Thyroid gland (tissue), 4 donors: ENCODE data around the gene CMTM8. TPM values are rescaled to one million over a fixed set of nuclear protein-coding genes. Genes with fewer than 3 reads are reported as not detected.
A peak's percentile ranks its signal among the peaks of the same experiment; 100 is the strongest.

Source experiments
- DNase-seq, 2 donors: peaks; one replicate each; pipeline ENCODE4 v3.0.0-alpha.2; 2019
- H3K27ac ChIP-seq, 3 donors: fragments of 200-600 bp; sonication (generic); 1 replicate in 2 of 3; 2 replicates in 1 of 3; pipeline ENCODE4 v1.5.1; 2016 to 2019; ENCODE audit warnings: mild to moderate bottlenecking in 1 of 3, moderate library complexity in 1 of 3
- H3K27me3 ChIP-seq: fragments of 200-600 bp; sonication (generic); one replicate; pipeline ENCODE4 v1.5.1; 2019
- H3K36me3 ChIP-seq, 2 donors: fragments of 200-600 bp; sonication (generic); one replicate each; pipeline ENCODE4 v1.5.1; 2016 to 2019
- H3K4me1 ChIP-seq, 2 donors: fragments of 200-600 bp; sonication (generic); one replicate each; pipeline ENCODE4 v1.5.1; 2017 to 2019
- H3K4me3 ChIP-seq, 3 donors: fragments of 200-600 bp; sonication (generic); replicated peaks in 1 of 3; 1 replicate in 2 of 3; 2 replicates in 1 of 3; pipeline ENCODE4 v1.5.1; 2016; ENCODE audit warnings: mild to moderate bottlenecking in 1 of 3
- H3K9me3 ChIP-seq: fragments of 200-600 bp; sonication (generic); one replicate; pipeline ENCODE4 v1.5.1; 2017
- CTCF ChIP-seq, 6 experiments: fragments of 200-600 bp in 3 of 6; fragments of 450-650 bp in 3 of 6; sonication (generic) in 3 of 6; IDR thresholded peaks; one replicate each; pipeline ENCODE4 v1.5.1; 2016 to 2019; ENCODE audit warnings: antibody characterized with exemption in 6 of 6, mild to moderate bottlenecking in 2 of 6, inconsistent platforms in 1 of 6, moderate library complexity in 1 of 6
- POLR2A ChIP-seq, 2 donors: fragments of 450-650 bp; IDR thresholded peaks; one replicate each; pipeline ENCODE4 v1.6.1; 2017; ENCODE audit warnings: antibody characterized with exemption in 2 of 2, mild to moderate bottlenecking in 2 of 2, moderate library complexity in 1 of 2
- WGBS, 2 donors: methylation state at CpG; one replicate each; pipeline ENCODE4 v1.1.5; 2017; 5-methylcytosine and 5-hydroxymethylcytosine counted together
- intact Hi-C: fragments of 100-400 bp; cut with DNase I; formaldehyde crosslinking; loops from one replicate; pipeline ENCODE4 v1.15.1; 2023
- total RNA-seq, 4 donors: library from RNA; depleted of rRNA; stranded (reverse); fragments of >200 nt; gene quantifications; one replicate each; pipeline ENCODE4 v1.2.3, GENCODE V29; 2016

The CMTM8 gene
- total RNA-seq, 4 donors from 2014 or later, result 6.6 to 17.3 (median 11.0) TPM

GRCh38 chr3:32321095-32321790, 82.8 kb downstream of the CMTM8 start:
- no peaks in the 10 kb centered on the region for H3K9me3 ChIP-seq
- 17 to 29% methylated on average over 16 of the region's 16 CpGs for WGBS, 2 donors
- H3K27me3 ChIP-seq, result no peaks in the 10 kb centered on the region
- TF ChIP-seq CTCF (IDR thresholded peaks at IDR 0.05) (no peak), POLR2A (IDR thresholded peaks at IDR 0.05) (peak in 1 of 2 donors; percentile 22)
- no peak overlapping the region for H3K4me3 ChIP-seq
- H3K36me3 ChIP-seq, result no peaks in the 10 kb centered on the region
- intact Hi-C loops, result no loop called here
- peak overlapping the region; percentile 73 to 96 (median 78) for H3K27ac ChIP-seq
- DNase-seq, result peak; percentile 88 to 92
- H3K4me1 ChIP-seq, result peaks cover 50 to 59% of the 10 kb centered on the region in 2 donors

- Histone ChIP-seq H3K27me3 (no peaks in the 10 kb centered on the region), H3K4me3 (no peak overlapping the region), H3K9me3 (no peaks in the 10 kb centered on the region), H3K36me3 (no peaks in the 10 kb centered on the region), H3K27ac (peak overlapping the region; percentile 73 to 96 (median 78)), H3K4me1 (peaks cover 57 to 67% of the 10 kb centered on the region in 2 donors)
- no peak for DNase-seq
- TF ChIP-seq POLR2A (IDR thresholded peaks at IDR 0.05) (no peak), CTCF (IDR thresholded peaks at IDR 0.05) (no peak)
- WGBS, 2 donors, result 72 to 85% methylated on average over 1 of the region's 1 CpG
- intact Hi-C loops, result no loop called here
Measured at GRCh38 chr3:32322311-32322710, 83.8 kb downstream of the CMTM8 start.

- Histone ChIP-seq H3K4me3 (no peak overlapping the region), H3K27me3 (no peaks in the 10 kb centered on the region), H3K27ac (peak overlapping the region; percentile 33 to 96 (median 86)), H3K36me3 (no peaks in the 10 kb centered on the region), H3K9me3 (no peaks in the 10 kb centered on the region), H3K4me1 (peaks cover 57 to 67% of the 10 kb centered on the region in 2 donors)
- WGBS, 2 donors, result 35 to 37% methylated on average over 4 of the region's 4 CpGs
- no peak for TF ChIP-seq POLR2A (IDR thresholded peaks at IDR 0.05)
- no peak for TF ChIP-seq CTCF (IDR thresholded peaks at IDR 0.05)
- peak; percentile 27 to 30 for DNase-seq
- intact Hi-C loops, result no loop called here
Measured at GRCh38 chr3:32323604-32324003, 85.1 kb downstream of the CMTM8 start.

- no peak for DNase-seq
- H3K27ac ChIP-seq, result peak overlapping the region; percentile 83 to 96 (median 86)
- intact Hi-C loops, result no loop called here
- 58 to 61% methylated on average over 4 of the region's 4 CpGs for WGBS, 2 donors
- no peak overlapping the region for H3K4me3 ChIP-seq
- peaks cover 55% of the 10 kb centered on the region in 2 donors for H3K4me1 ChIP-seq
- TF ChIP-seq CTCF (IDR thresholded peaks at IDR 0.05) (no peak), POLR2A (IDR thresholded peaks at IDR 0.05) (no peak)
- no peaks in the 10 kb centered on the region for H3K36me3 ChIP-seq
- H3K9me3 ChIP-seq, result no peaks in the 10 kb centered on the region
- H3K27me3 ChIP-seq, result no peaks in the 10 kb centered on the region
Measured at GRCh38 chr3:32325201-32325600, 86.7 kb downstream of the CMTM8 start.

- Histone ChIP-seq H3K4me3 (no peak overlapping the region), H3K27ac (peak overlapping the region; percentile 83 to 96 (median 86)), H3K27me3 (no peaks in the 10 kb centered on the region), H3K4me1 (peaks cover 47 to 50% of the 10 kb centered on the region in 2 donors), H3K9me3 (no peaks in the 10 kb centered on the region), H3K36me3 (no peaks in the 10 kb centered on the region)
- TF ChIP-seq POLR2A (IDR thresholded peaks at IDR 0.05) (peak in 1 of 2 donors; percentile 21), CTCF (IDR thresholded peaks at IDR 0.05) (no peak)
- peak; percentile 95 for DNase-seq
- intact Hi-C loops, result no loop called here
- 26 to 36% methylated on average over 3 of the region's 3 CpGs for WGBS, 2 donors
Measured at GRCh38 chr3:32325927-32326326, 87.4 kb downstream of the CMTM8 start.
